Epithelial cell of umbilical artery (primary cell): ENCODE results near the gene RFC3. TPM values are rescaled to one million over a fixed set of nuclear protein-coding genes. Genes with fewer than 3 reads are reported as not detected.

Source experiments
- total RNA-seq: library from RNA; depleted of rRNA; stranded (reverse); fragments of >200 nt; gene quantifications from 2 replicates; pipeline ENCODE4 v1.2.3, GENCODE V29; 2014

The RFC3 gene, protein sequence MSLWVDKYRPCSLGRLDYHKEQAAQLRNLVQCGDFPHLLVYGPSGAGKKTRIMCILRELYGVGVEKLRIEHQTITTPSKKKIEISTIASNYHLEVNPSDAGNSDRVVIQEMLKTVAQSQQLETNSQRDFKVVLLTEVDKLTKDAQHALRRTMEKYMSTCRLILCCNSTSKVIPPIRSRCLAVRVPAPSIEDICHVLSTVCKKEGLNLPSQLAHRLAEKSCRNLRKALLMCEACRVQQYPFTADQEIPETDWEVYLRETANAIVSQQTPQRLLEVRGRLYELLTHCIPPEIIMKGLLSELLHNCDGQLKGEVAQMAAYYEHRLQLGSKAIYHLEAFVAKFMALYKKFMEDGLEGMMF
- total RNA-seq: 17.9 and 23.9 TPM in 2 replicates

DNA sequence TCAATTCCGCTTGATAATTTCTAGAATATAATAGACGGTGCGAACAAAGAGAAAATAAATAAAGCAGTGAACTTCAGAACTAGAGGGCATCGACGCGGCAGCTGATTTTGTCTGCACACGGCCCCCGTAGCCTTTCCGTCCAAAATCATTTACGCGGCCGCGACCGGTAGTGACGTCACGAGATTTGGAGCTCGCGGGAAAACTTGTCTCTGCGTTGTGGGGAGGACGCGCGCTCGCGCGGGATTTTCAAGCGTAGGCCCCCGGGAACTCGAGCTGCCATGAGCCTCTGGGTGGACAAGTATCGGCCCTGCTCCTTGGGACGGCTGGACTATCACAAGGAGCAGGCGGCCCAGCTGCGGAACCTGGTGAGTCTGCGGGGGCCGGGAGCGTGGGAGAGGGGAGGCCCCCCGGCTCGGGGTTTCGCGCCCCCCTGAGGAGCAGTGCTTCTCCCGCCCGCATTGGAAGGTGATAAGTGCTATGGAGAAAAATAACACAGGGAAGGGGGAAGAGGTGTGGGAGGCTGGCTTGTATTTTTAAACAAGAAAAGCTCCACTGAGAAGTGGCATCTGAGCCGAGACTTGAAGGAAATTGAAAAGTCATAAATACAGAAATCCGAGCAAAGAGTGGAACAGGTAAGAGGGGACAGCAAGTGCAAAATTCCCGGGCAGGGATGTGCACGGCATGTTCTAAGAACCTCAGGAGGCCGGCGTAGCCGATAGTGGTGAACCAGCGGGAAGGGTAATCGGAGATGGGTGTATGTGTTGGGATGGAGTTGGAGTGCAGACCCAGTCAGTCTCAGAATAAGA lies at the start of gene RFC3:
TSS of gene RFC3 (plus strand) at position 249 of the 806 bp plus-strand sequence. CDS start at position 279, 30 bp downstream.

